Measurements from ENCODE around the gene HSD3B7.

The HSD3B7 gene

GRCh38 chr16:30984669-30985400, at the start of gene HSD3B7 (continued):
- TF ChIP-seq ZNF548 (tag by site-specific recombination; IDR thresholded peaks at IDR 0.05) (no peak), ZNF280C (tag by site-specific recombination; IDR thresholded peaks at IDR 0.05) (no peak), KLF10 (tag by site-specific recombination; IDR thresholded peaks at IDR 0.05) (no peak; the same call in 1 of the 2 replicates), INSM2 (tag by site-specific recombination; IDR thresholded peaks at IDR 0.05) (0 out of 2 replicates have a peak, but pooled peaks have one; percentile 26), ZNF221 (tag by site-specific recombination; IDR thresholded peaks at IDR 0.05; ENCODE audit: borderline replicate concordance) (no peak), ATF2 (tag by site-specific recombination; IDR thresholded peaks at IDR 0.05; ENCODE audit: low read depth) (peak; percentile 83), PRDM6 (tag by site-specific recombination; IDR thresholded peaks at IDR 0.05) (no peak), ZNF10 (tag by site-specific recombination; IDR thresholded peaks at IDR 0.05) (no peak; the same call in 1 of the 2 replicates), ZNF768 (tag by site-specific recombination; IDR thresholded peaks at IDR 0.05) (peak; percentile 94; the same call in 1 of the 2 replicates), ZNF132 (tag by site-specific recombination; IDR thresholded peaks at IDR 0.05; ENCODE audit: borderline replicate concordance) (no peak), ZNF600 (tag by site-specific recombination; IDR thresholded peaks at IDR 0.05) (peak; percentile 9; the same call in 1 of the 2 replicates), PRDM1 (tag by site-specific recombination; IDR thresholded peaks at IDR 0.05) (no peak), ZNF280D (tag by site-specific recombination; IDR thresholded peaks at IDR 0.05) (no peak), OVOL3 (tag by site-specific recombination; IDR thresholded peaks at IDR 0.05) (no peak), BCL11A (tag by site-specific recombination; IDR thresholded peaks at IDR 0.05; ENCODE audit: low read depth) (no peak), ZNF157 (tag by site-specific recombination; IDR thresholded peaks at IDR 0.05) (0 out of 2 replicates have a peak, but pooled peaks have one; percentile 4), ZBTB6 (tag by site-specific recombination; IDR thresholded peaks at IDR 0.05) (no peak; the same call in 1 of the 2 replicates), ZNF37A (tag by site-specific recombination; IDR thresholded peaks at IDR 0.05) (no peak), ZNF391 (tag by site-specific recombination; IDR thresholded peaks at IDR 0.05; ENCODE audit: borderline replicate concordance, low read depth) (no peak), ZNF2 (tag by site-specific recombination; IDR thresholded peaks at IDR 0.05) (peak; percentile 95), ZNF155 (tag by site-specific recombination; IDR thresholded peaks at IDR 0.05) (no peak), ZNF747 (tag by site-specific recombination; IDR thresholded peaks at IDR 0.05) (no peak), ZNF621 (tag by site-specific recombination; IDR thresholded peaks at IDR 0.05) (no peak), KLF8 (tag by site-specific recombination; IDR thresholded peaks at IDR 0.05) (peak; percentile 69), ZNF544 (tag by site-specific recombination; IDR thresholded peaks at IDR 0.05) (no peak), ZNF311 (tag by site-specific recombination; IDR thresholded peaks at IDR 0.05; ENCODE audit: borderline replicate concordance) (no peak)
